H7 (cell line): ENCODE results near the gene DNAJA1. TPM values are rescaled to one million over a fixed set of nuclear protein-coding genes. Genes with fewer than 3 reads are reported as not detected.
"Not testable (repeated sequence)": the region's sequence is repeated elsewhere in the genome, so short reads cannot be mapped to it uniquely, and the experiment has no call there.

Experiments
- DNase-seq: peaks from one replicate; pipeline ENCODE4 v3.0.0; 2012
- H3K27me3 ChIP-seq: 2 replicates; pipeline ENCODE4 v1.6.0; 2011; ENCODE audit warnings: mild to moderate bottlenecking, low read length; ENCODE audit not compliant: control insufficient read depth, insufficient read depth
- H3K36me3 ChIP-seq: replicated peaks from 2 replicates; pipeline ENCODE4 v1.5.1; 2011; ENCODE audit warnings: low read length; ENCODE audit not compliant: control insufficient read depth, insufficient read depth
- H3K4me3 ChIP-seq: 2 replicates; pipeline ENCODE4 v1.5.1; 2011; ENCODE audit warnings: low read depth, mild to moderate bottlenecking, control low read depth, low read length, moderate library complexity; ENCODE audit not compliant: insufficient read depth
- total RNA-seq: library from RNA; depleted of rRNA; stranded (reverse); fragments of >200 nt; shearing (Covaris generic); gene quantifications from 2 replicates; pipeline ENCODE4 v1.2.3, GENCODE V29; 2014; rRNA removed

Gene DNAJA1
- 52.4 and 53.8 TPM in 2 replicates for total RNA-seq

DNA sequence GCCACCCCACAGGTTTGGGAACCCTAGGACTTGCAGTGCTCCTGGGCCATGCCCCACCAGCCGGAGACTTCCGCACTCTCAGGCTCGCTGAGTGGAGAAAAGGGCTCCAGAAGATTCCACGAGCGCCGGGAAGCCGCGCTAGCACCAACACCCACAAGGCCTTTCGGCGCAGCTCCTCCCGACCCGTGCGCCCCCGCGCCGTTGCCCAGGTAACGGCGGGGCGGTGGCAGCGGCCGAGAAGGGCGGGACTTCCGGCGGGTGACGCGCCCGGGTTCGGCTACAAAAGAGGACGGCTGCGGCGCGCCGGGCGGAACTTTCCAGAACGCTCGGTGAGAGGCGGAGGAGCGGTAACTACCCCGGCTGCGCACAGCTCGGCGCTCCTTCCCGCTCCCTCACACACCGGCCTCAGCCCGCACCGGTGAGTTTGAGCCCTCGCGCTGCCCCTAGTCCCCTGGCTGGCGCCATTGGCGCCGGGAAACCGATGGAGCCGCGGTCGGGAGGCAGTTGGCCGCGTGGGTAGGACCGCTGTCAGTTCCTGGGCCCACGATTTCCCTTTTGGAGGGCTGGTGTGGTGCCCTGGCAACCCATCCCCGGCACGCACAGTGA, at the start of gene DNAJA1:
DNAJA1 (plus strand) TSS at position 308 of the 606 bp plus-strand sequence. CDS start 1,212 bp downstream, outside the sequence.
- DNase-seq = peak; percentile 97
- peaks cover 4% of the 10 kb centered on the region for H3K36me3 ChIP-seq
- H3K4me3 ChIP-seq = peak within 1 kb of the TSS; percentile 100
- H3K27me3 ChIP-seq = no peaks in the 10 kb centered on the region

- DNase-seq = no peak
- H3K36me3 ChIP-seq = peaks cover 5% of the 10 kb centered on the region; the same call in 1 of the 2 replicates
- H3K27me3 ChIP-seq = no peaks in the 10 kb centered on the region
- H3K4me3 ChIP-seq = no peak overlapping the region
Measured at GRCh38 chr9:32978051-32978450, 47.0 kb upstream of the DNAJA1 start.

GRCh38 chr9:32986971-32987370, 38.1 kb upstream of the DNAJA1 start:
- no peaks in the 10 kb centered on the region for H3K27me3 ChIP-seq
- peaks cover 14% of the 10 kb centered on the region for H3K36me3 ChIP-seq
- DNase-seq = no peak
- no peak overlapping the region for H3K4me3 ChIP-seq

GRCh38 chr9:32989660-32990059, 35.4 kb upstream of the DNAJA1 start:
- Histone ChIP-seq H3K27me3 (no peaks in the 10 kb centered on the region), H3K4me3 (no peak overlapping the region), H3K36me3 (peaks cover 12% of the 10 kb centered on the region)
- DNase-seq = no peak

- H3K4me3 ChIP-seq = no peak overlapping the region
- no peak for DNase-seq
- peaks cover 10% of the 10 kb centered on the region; the same call in 1 of the 2 replicates for H3K36me3 ChIP-seq
- no peaks in the 10 kb centered on the region for H3K27me3 ChIP-seq
Measured at GRCh38 chr9:32991897-32992594, 33.0 kb upstream of the DNAJA1 start.

DNA sequence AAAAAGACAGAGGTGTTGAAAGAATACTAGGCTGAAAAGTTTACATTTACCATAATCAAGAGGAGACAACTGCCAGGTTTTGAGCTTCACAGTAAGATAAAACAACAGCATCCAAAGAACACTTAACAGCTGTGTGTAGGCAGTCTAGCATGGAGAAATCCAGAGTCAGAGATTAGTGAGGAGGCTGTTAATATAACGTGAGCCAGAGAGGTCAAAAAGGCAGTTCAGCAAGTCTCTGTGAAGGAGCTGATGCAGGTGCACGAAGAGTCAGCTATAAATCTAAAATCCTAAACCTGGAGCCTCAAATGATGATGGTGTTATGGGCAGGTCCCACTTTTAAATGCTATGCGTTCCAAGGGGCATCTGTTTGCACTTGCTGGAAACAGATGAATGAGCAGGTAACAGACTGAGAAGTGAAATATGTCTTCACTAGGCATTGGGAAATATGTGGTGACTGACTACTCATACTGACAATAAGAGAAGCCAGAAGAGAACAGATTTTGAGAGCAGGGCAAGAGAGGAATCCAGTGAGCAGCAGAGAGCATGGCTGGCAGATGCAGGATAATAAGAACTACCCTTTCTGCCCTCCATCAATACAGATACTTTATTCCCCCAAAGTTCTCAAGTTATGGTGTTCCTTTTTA, 32.4 kb upstream of the DNAJA1 start:
- no peak for DNase-seq
- Histone ChIP-seq H3K27me3 (no peaks in the 10 kb centered on the region), H3K4me3 (no peak overlapping the region), H3K36me3 (peaks cover 7% of the 10 kb centered on the region)

DNA sequence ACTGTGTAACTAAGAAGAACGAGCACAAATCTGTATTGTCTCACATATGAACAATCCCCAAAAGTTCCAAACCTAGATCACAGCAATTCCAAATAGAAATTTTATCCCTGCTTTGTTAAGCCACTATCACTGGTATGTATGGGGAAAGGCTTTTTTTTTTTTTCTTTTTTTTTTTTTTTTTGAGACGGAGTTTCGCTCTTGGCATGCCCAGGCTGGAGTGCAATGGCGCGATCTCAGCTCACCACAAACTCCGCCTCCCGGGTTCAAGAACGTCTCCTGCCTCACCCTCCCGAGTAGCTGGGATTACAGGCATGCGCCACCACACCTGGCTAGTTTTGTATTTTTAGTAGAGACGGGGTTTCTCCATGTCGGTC, 24.4 kb upstream of the DNAJA1 start:
- peak overlapping the region; percentile 81 for H3K4me3 ChIP-seq
- H3K27me3 ChIP-seq, DNase-seq, H3K36me3 ChIP-seq: not testable (repeated sequence)

- not testable (repeated sequence) for H3K27me3 ChIP-seq, H3K36me3 ChIP-seq, H3K4me3 ChIP-seq, DNase-seq
Measured at GRCh38 chr9:33005335-33005734, 19.7 kb upstream of the DNAJA1 start.

- Histone ChIP-seq H3K4me3 (no peak overlapping the region), H3K36me3 (no peaks in the 10 kb centered on the region), H3K27me3 (no peaks in the 10 kb centered on the region)
- DNase-seq = no peak
Measured at GRCh38 chr9:33007755-33008154, 17.3 kb upstream of the DNAJA1 start.

DNA sequence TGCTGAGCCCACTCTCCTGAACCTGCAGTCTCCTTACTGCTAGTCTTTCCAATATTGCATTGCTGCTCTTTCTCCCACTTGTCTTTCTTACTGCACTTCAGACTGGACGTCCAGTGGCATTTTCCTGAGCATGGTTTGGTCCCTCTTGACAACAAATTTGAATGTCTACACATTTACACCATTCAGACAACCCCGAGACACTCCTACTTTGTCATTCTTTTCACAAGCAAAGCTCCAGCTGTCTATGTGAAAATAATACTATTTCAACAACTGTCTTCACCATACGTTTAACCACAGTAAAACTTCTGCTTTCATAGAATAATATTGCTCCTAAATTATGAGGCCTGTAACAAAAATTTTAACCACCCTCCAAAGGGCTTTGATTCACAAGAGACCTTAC, 13.2 kb upstream of the DNAJA1 start:
- no peak for DNase-seq
- Histone ChIP-seq H3K4me3 (no peak overlapping the region), H3K27me3 (no peaks in the 10 kb centered on the region), H3K36me3 (no peaks in the 10 kb centered on the region)

GRCh38 chr9:33012328-33013069, 12.6 kb upstream of the DNAJA1 start:
- Histone ChIP-seq H3K36me3 (no peaks in the 10 kb centered on the region), H3K27me3 (no peaks in the 10 kb centered on the region), H3K4me3 (no peak overlapping the region)
- DNase-seq = no peak

DNA sequence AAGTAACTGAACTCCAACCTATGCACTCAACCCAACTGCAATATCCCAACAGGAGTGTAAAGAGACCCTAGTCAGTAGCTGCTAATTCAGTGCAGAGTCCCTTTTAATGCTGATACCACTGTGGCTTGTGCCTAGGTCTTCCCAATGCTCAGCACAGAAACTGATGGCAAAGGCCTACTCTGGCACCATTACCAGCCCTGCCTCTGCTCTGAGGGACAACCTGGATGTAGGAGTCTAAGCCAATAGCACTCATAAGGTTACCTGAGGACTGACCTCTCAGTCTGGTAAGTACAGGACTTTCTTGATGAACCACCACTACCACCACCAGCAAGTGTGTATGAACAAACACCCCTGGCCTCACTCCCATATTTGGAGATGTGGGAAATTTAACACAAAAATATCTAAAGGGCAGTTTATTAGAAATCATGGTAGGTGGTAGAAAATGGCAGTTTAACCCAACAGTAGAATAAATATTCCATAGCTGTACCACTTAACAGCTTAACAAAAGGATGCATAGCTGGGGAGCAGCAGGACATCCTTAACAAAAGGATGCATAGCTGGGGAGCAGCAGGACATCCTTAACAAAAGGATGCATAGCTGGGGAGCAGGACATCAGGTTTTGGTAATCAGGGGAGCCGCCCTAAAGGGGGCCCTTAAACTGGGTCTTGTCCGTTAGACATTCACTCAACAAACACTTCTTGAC, 11.0 kb upstream of the DNAJA1 start:
- DNase-seq = no peak
- Histone ChIP-seq H3K36me3 (no peaks in the 10 kb centered on the region), H3K27me3 (no peaks in the 10 kb centered on the region), H3K4me3 (no peak overlapping the region)

DNA sequence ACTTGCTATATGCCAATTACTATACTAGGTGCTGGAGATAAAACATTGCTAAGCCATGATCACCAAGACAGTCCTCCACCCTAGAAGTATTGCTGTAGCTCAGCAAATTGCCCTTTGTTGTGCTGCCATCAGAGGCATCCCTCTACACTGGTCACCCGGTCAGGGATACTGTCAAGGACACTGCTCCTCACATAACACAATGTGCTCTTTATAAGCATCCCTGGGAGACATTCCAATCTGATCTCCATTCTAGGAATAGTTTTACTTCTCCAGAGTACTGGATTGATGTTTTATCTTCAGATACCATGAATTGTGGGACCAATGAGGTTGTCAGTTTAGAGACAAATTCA, 10.4 kb upstream of the DNAJA1 start:
- Histone ChIP-seq H3K27me3 (no peaks in the 10 kb centered on the region), H3K36me3 (no peaks in the 10 kb centered on the region), H3K4me3 (no peak overlapping the region)
- DNase-seq = no peak

GRCh38 chr9:33017283-33018041, 7.6 kb upstream of the DNAJA1 start:
- Histone ChIP-seq H3K36me3 (no peaks in the 10 kb centered on the region), H3K4me3 (no peak overlapping the region)
- DNase-seq = no peak

More at GRCh38 chr9:33017283-33018041, 7.6 kb upstream of the DNAJA1 start:
- H3K27me3 ChIP-seq = no peaks in the 10 kb centered on the region
